Left ventricle myocardium inferior (tissue), 1 donor: Measurements from ENCODE around the gene KRT33B. TPM values are rescaled to one million over a fixed set of nuclear protein-coding genes. Genes with fewer than 3 reads are reported as not detected.

Source experiments
- DNase-seq: peaks from one replicate; pipeline ENCODE4 v3.0.0-alpha.2; 2020
- H3K27ac ChIP-seq: fragments of 200-600 bp; replicated peaks from 2 replicates; pipeline ENCODE4 v1.8.0; 2021
- H3K27me3 ChIP-seq: fragments of 200-600 bp; 2 replicates; pipeline ENCODE4 v1.8.0; 2021; ENCODE audit warnings: low read depth
- H3K36me3 ChIP-seq: fragments of 200-600 bp; 2 replicates; pipeline ENCODE4 v1.8.0; 2021
- H3K4me1 ChIP-seq: fragments of 200-600 bp; 2 replicates; pipeline ENCODE4 v1.8.0; 2021
- H3K4me3 ChIP-seq: fragments of 200-600 bp; 2 replicates; pipeline ENCODE4 v1.8.0; 2021; ENCODE audit warnings: mild to moderate bottlenecking, moderate library complexity
- H3K9me3 ChIP-seq: fragments of 200-600 bp; replicated peaks from 2 replicates; pipeline ENCODE4 v1.8.0; 2021
- intact Hi-C: fragments of 100-400 bp; cut with micrococcal nuclease; formaldehyde crosslinking; loops from one replicate; pipeline ENCODE4 v1.11.0; 2022
- total RNA-seq: library from RNA; stranded (reverse); fragmentation: NEBNext Ultra II Directional; extraction: Animal tissue kit (Norgen Biotek cat#: 25700); gene quantifications from one replicate; pipeline ENCODE4 v1.2.1, GENCODE V29; 2021
- TF ChIP-seq, protein P1 (sequence below): fragments of 200-600 bp; IDR thresholded peaks from 2 replicates; pipeline ENCODE4 v1.8.0; 2021; ENCODE audit warnings: antibody characterized with exemption, mild to moderate bottlenecking, borderline replicate concordance
- donor health status: DM: no; HTN: yes; CAD: no; lungs with severe emphysema.

KRT33B gene
- total RNA-seq, 1 donor from 2014 or later: not detected

DNA sequence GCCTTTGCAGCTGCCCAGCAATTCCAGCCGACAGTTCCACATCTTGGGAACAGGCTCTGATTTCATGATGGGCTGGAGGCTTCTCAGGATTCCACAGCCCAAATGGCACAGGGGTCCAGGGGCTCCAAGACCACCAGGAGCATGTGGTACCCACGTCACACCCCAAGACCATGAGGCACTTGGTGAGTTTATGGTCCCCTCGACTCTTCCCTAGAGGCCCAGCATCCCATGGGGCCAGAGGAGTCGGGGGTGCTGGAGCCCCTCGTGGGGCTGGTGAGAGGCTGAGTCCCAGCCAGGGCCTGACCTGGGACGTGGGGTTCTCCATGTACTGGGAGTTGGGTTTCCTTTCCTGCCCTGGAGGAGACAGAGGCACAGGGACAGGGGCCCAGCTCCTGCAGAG, 44.0 kb downstream of the KRT33B start:
- TF ChIP-seq, protein P1, sequence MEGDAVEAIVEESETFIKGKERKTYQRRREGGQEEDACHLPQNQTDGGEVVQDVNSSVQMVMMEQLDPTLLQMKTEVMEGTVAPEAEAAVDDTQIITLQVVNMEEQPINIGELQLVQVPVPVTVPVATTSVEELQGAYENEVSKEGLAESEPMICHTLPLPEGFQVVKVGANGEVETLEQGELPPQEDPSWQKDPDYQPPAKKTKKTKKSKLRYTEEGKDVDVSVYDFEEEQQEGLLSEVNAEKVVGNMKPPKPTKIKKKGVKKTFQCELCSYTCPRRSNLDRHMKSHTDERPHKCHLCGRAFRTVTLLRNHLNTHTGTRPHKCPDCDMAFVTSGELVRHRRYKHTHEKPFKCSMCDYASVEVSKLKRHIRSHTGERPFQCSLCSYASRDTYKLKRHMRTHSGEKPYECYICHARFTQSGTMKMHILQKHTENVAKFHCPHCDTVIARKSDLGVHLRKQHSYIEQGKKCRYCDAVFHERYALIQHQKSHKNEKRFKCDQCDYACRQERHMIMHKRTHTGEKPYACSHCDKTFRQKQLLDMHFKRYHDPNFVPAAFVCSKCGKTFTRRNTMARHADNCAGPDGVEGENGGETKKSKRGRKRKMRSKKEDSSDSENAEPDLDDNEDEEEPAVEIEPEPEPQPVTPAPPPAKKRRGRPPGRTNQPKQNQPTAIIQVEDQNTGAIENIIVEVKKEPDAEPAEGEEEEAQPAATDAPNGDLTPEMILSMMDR: no peak

DNA sequence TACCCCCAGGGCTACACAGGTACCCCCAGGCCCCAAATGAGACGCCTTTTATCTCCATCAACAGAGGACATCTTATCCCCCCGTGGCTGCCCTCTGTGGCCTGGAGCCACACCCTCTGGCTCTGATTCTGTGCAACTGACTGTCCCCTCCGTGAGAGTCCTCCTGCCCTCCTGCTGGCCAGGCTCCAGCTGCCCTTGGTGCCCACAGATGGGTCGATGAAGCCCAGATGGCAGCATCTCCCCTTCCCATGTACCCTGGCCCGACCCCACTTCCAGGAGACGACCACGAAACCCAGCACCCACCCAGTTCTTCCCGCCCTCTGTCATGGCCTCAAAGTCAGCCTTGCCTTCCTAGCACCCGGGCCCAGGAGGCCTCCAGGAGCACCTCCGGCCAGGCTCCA, 44.5 kb downstream of the KRT33B start:
- Histone ChIP-seq H3K27ac (no peak overlapping the region), H3K4me1 (no peaks in the 10 kb centered on the region), H3K36me3 (no peaks in the 10 kb centered on the region), H3K9me3 (peaks cover 7% of the 10 kb centered on the region), H3K27me3 (peaks cover 42% of the 10 kb centered on the region), H3K4me3 (no peak overlapping the region)
- no peak for DNase-seq
- TF ChIP-seq, protein P1: no peak
- intact Hi-C loops: no loop called here

More for the DNA sequence above, 44.0 kb downstream of the KRT33B start:
- no peak overlapping the region for H3K4me3 ChIP-seq
- no peak overlapping the region for H3K27ac ChIP-seq
- H3K27me3 ChIP-seq: peaks cover 46% of the 10 kb centered on the region
- DNase-seq: no peak
- no peaks in the 10 kb centered on the region for H3K36me3 ChIP-seq
- intact Hi-C loops: no loop called here
- peaks cover 2% of the 10 kb centered on the region for H3K9me3 ChIP-seq
- H3K4me1 ChIP-seq: no peaks in the 10 kb centered on the region

DNA sequence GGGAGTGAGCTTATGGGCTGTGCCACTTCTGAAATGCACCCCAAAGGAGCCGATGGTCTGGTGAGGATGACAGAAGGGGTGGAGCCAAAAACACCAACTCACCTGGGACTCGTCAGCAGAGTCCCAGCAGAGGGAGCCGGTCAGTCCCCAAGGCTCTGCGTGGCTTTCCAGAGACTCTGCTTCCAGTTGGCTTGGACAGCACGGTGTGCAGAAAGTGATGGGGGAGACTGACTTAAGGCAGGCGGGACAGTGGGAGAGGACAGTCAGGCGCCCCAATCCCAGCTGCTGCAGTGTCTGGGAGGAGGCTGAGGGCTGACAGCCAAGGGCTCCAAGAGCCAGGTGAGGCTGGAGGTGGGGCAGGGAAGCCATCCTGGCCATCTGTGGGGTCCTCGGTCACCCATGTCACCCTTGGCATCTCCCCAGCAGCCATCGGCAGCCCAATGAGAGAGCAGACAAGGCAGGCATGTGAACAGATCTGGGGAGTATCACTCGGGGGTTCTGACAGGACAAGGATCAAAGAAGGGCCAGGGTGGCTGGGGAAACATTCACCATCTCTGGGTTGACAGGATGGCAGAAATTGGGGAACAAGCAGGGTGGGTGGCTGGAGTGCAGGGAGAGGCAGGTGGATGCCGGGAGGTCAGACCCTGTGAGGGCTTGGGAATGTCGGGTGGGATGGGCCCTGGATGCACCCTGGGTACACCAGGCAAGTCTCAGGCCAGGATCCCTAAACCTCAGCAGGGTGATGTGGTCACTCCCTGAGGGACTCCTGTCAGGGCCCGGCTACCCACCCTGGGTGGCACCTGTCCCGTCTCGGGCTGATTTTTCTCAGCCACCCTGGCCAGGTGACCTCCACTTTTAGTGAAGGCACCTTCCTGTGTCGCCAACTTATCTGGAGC, 45.2 kb downstream of the KRT33B start:
- intact Hi-C loops: no loop called here
- Histone ChIP-seq H3K27ac (no peak overlapping the region), H3K4me3 (no peak overlapping the region), H3K36me3 (no peaks in the 10 kb centered on the region), H3K27me3 (peaks cover 41% of the 10 kb centered on the region), H3K4me1 (no peaks in the 10 kb centered on the region), H3K9me3 (peaks cover 14% of the 10 kb centered on the region)
- TF ChIP-seq, protein P1: no peak
- DNase-seq: no peak

DNA sequence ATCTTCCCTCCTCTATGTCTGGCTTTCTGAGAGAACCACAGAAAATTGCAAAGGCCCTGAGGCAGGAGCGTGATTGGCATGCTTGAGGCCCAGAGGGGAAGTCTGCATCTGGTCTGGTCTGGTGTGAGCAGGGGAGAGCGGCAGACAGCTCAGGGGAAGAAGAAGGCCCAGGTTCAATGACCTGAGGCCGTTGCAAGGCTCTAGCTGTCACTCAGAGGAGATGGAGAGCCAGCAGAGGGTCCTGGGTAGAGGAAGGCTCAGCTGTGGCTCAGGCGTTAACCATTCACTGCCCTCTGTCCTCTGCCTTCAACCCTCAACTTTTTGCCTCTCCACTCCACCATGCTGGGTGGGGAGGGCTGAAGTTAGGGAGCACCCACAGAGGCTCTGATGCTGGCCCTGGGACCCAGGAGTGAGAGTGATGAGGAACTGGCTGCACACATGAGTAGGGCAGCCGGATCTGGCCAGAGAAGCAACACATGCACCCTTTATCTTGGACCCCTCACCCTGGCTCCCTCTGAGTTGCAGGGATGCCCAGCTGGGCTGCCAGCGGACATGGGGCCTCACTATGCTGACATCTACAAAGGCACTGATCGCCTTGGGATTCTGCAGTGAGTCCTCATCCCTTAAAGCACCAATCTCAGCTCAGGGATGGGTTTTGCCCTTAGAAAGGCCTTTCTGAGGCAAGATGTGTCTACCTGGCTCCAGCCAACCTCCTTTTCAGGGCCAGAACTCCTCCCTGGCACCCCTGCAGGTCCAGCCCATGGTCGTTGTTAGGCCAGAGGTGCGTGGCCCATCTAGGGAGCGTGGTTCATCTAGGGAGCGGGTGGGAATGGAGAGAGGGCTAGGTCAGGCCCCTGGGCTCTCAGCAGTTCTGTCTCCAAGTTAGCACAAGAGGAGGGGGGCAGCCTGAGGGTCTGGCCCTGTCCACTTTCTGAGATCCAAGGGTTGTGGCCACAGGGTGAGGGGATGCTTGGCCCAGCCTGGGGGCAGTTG, 46.4 kb downstream of the KRT33B start:
- H3K4me3 ChIP-seq: no peak overlapping the region
- TF ChIP-seq, protein P1: no peak
- no peaks in the 10 kb centered on the region for H3K4me1 ChIP-seq
- peaks cover 18% of the 10 kb centered on the region for H3K9me3 ChIP-seq
- H3K27ac ChIP-seq: no peak overlapping the region
- no peak for DNase-seq
- H3K27me3 ChIP-seq: peaks cover 30% of the 10 kb centered on the region
- H3K36me3 ChIP-seq: no peaks in the 10 kb centered on the region
- intact Hi-C loops: no loop called here

DNA sequence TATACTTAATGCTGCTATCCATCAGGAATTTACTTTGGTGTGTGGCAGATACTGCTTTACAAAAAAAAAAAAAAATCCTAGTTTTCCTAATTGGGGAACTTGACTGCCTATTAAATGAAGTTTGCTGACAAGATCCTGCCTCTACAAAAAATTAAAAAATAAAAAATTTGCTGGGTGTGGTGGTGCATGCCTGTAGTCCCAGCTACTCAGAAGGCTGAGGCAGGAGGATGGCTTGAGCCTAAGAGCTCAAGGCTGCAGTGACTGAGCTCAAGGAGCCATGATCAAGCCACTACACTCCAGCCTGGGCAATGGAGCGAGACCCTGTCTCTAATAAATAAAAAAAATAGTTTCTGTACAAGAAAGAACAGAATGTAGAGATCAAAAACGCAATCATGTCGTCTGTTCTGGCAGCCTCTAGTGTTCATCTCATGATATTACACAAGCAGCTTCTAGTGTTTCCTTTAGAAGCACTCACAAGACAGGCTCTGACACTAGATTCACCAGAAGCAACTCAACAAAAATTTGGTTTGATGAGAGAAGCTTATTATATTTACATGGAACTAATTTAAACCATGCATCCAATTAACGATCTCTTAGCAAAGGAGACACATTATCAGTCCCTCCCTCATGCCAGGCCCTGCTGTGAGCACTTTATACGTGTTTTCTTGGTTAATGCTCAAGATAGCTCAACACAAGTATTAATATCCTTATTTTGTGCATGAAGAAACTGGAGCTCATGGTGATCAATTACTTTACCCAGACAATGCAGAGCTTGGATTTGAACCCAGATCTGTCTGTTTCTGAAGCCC, 47.3 kb downstream of the KRT33B start:
- intact Hi-C loops: no loop called here
- H3K4me3 ChIP-seq: no peak overlapping the region

More for the DNA sequence above, 47.3 kb downstream of the KRT33B start:
- Histone ChIP-seq H3K4me1 (no peaks in the 10 kb centered on the region), H3K27me3 (peaks cover 21% of the 10 kb centered on the region), H3K9me3 (peaks cover 18% of the 10 kb centered on the region), H3K27ac (no peak overlapping the region), H3K36me3 (no peaks in the 10 kb centered on the region)
- DNase-seq: no peak
- TF ChIP-seq, protein P1: peak; percentile 71
